RPMI8226 (cell line): ENCODE results near the gene OR8B3.

Experiments used
- DNase-seq: peaks from one replicate; pipeline ENCODE4 v3.0.0-alpha.2; 2015

The OR8B3 gene

GRCh38 chr11:124346311-124346955 lies 52.4 kb downstream of the OR8B3 start:
- DNase-seq, result no peak
